WERI-Rb-1 (cell line): Measurements from ENCODE around the gene TRAF3.

Experiments
- DNase-seq: peaks from one replicate; pipeline ENCODE4 v3.0.0-alpha.2; 2020
- H3K27ac ChIP-seq: fragments of 250-450 bp; sonication (Bioruptor Pico); 2 replicates; pipeline ENCODE4 v1.5.1; 2020; ENCODE audit warnings: mild to moderate bottlenecking, moderate library complexity
- H3K27me3 ChIP-seq: fragments of 250-450 bp; sonication (Bioruptor Pico); 2 replicates; pipeline ENCODE4 v1.5.1; 2021; ENCODE audit warnings: mild to moderate bottlenecking, low read depth, moderate library complexity; ENCODE audit not compliant: insufficient read depth, severe bottlenecking
- H3K36me3 ChIP-seq: fragments of 250-450 bp; sonication (Bioruptor Pico); 2 replicates; pipeline ENCODE4 v1.5.1; 2020; ENCODE audit warnings: mild to moderate bottlenecking, moderate library complexity
- H3K4me3 ChIP-seq: 2 replicates; pipeline ENCODE4 v1.5.1; 2011; ENCODE audit warnings: low read depth, mild to moderate bottlenecking, control low read depth, low read length
- H3K9me3 ChIP-seq: fragments of 250-450 bp; sonication (Bioruptor Pico); 2 replicates; pipeline ENCODE4 v1.5.1; 2021; ENCODE audit warnings: mild to moderate bottlenecking, moderate library complexity; ENCODE audit not compliant: severe bottlenecking
- CTCF ChIP-seq: IDR thresholded peaks from 2 replicates; pipeline ENCODE4 v1.5.1; 2011; ENCODE audit warnings: low read depth, mild to moderate bottlenecking, control low read depth, inconsistent platforms, low read length

The TRAF3 gene

GRCh38 chr14:102811971-102812370 lies 34.7 kb downstream of the TRAF3 start:
- no peaks in the 10 kb centered on the region for H3K9me3 ChIP-seq
- no peaks in the 10 kb centered on the region for H3K36me3 ChIP-seq
- no peak for DNase-seq
- no peaks in the 10 kb centered on the region for H3K27me3 ChIP-seq
- TF ChIP-seq CTCF: no peak
- H3K4me3 ChIP-seq: no peak overlapping the region
- H3K27ac ChIP-seq: no peak overlapping the region

- no peak for DNase-seq
- TF ChIP-seq CTCF: no peak
- Histone ChIP-seq H3K27ac (no peak overlapping the region), H3K36me3 (no peaks in the 10 kb centered on the region), H3K4me3 (no peak overlapping the region), H3K27me3 (no peaks in the 10 kb centered on the region), H3K9me3 (no peaks in the 10 kb centered on the region)
These were observed 36.4 kb downstream of the TRAF3 start for GRCh38 chr14:102813691-102814090.

- no peak for TF ChIP-seq CTCF
- H3K27ac ChIP-seq: no peak overlapping the region
- H3K4me3 ChIP-seq: no peak overlapping the region
These were observed 40.1 kb downstream of the TRAF3 start for GRCh38 chr14:102817318-102817717.

GRCh38 chr14:102817942-102818940 lies 41.0 kb downstream of the TRAF3 start:
- TF ChIP-seq CTCF: no peak
- Histone ChIP-seq H3K36me3 (no peaks in the 10 kb centered on the region), H3K9me3 (no peaks in the 10 kb centered on the region), H3K27ac (no peak overlapping the region), H3K4me3 (no peak overlapping the region), H3K27me3 (no peaks in the 10 kb centered on the region)
- no peak for DNase-seq

More at GRCh38 chr14:102817318-102817717, 40.1 kb downstream of the TRAF3 start:
- no peaks in the 10 kb centered on the region for H3K36me3 ChIP-seq
- no peaks in the 10 kb centered on the region for H3K9me3 ChIP-seq
- H3K27me3 ChIP-seq: no peaks in the 10 kb centered on the region
- DNase-seq: no peak

- TF ChIP-seq CTCF: no peak
- no peaks in the 10 kb centered on the region for H3K9me3 ChIP-seq
- no peak overlapping the region for H3K4me3 ChIP-seq
- no peaks in the 10 kb centered on the region for H3K27me3 ChIP-seq
- H3K27ac ChIP-seq: no peak overlapping the region
- DNase-seq: no peak
- H3K36me3 ChIP-seq: no peaks in the 10 kb centered on the region
These were observed 42.0 kb downstream of the TRAF3 start for GRCh38 chr14:102819176-102819628.
